GM19099 (cell line): ENCODE measurements around the gene SLC25A31.
A peak's percentile ranks its signal among the peaks of the same experiment; 100 is the strongest.

Experiments
- POLR2A ChIP-seq: IDR thresholded peaks from 3 replicates; pipeline ENCODE4 v1.6.1; 2011; ENCODE audit warnings: low read depth; ENCODE audit not compliant: insufficient read length; ENCODE audit errors: extremely low read depth

Gene SLC25A31

GRCh38 chr4:127759893-127760292 is 29.7 kb downstream of the SLC25A31 start:
- TF ChIP-seq POLR2A = no peak

GRCh38 chr4:127771535-127772275 is 41.5 kb downstream of the SLC25A31 start:
- no peak for TF ChIP-seq POLR2A

GRCh38 chr4:127772769-127773671 is 42.8 kb downstream of the SLC25A31 start:
- no peak for TF ChIP-seq POLR2A

GRCh38 chr4:127775843-127776242 is 45.6 kb downstream of the SLC25A31 start:
- no peak for TF ChIP-seq POLR2A

GRCh38 chr4:127776620-127777019 is 46.4 kb downstream of the SLC25A31 start:
- no peak for TF ChIP-seq POLR2A

- TF ChIP-seq POLR2A = no peak
Measured at GRCh38 chr4:127777487-127777886, 47.3 kb downstream of the SLC25A31 start.

- no peak for TF ChIP-seq POLR2A
Measured at GRCh38 chr4:127778102-127778501, 47.9 kb downstream of the SLC25A31 start.

- no peak for TF ChIP-seq POLR2A
Measured at GRCh38 chr4:127780598-127780997, 50.4 kb downstream of the SLC25A31 start.

- no peak for TF ChIP-seq POLR2A
Measured at GRCh38 chr4:127781300-127782024, 51.3 kb downstream of the SLC25A31 start.

GRCh38 chr4:127782025-127782274 is 51.8 kb downstream of the SLC25A31 start:
- TF ChIP-seq POLR2A = no peak

GRCh38 chr4:127782275-127783025 is 52.2 kb downstream of the SLC25A31 start, which contains the start of gene HSPA4L:
Gene HSPA4L (plus strand): TSS chr4:127782322. CDS start chr4:127782551, 229 bp downstream.
- TF ChIP-seq POLR2A = peak; percentile 79

- TF ChIP-seq POLR2A = no peak
Measured at GRCh38 chr4:127783026-127783769, 53.0 kb downstream of the SLC25A31 start.

- no peak for TF ChIP-seq POLR2A
Measured at GRCh38 chr4:127783955-127784770, 54.0 kb downstream of the SLC25A31 start.
